WERI-Rb-1 (cell line): ENCODE measurements around the gene RNF10.
"Not testable (repeated sequence)": the region's sequence is repeated elsewhere in the genome, so short reads cannot be mapped to it uniquely, and the experiment has no call there.

Experiments
- DNase-seq: peaks from one replicate; pipeline ENCODE4 v3.0.0-alpha.2; 2020
- H3K27ac ChIP-seq: fragments of 250-450 bp; sonication (Bioruptor Pico); 2 replicates; pipeline ENCODE4 v1.5.1; 2020; ENCODE audit warnings: mild to moderate bottlenecking, moderate library complexity
- H3K27me3 ChIP-seq: fragments of 250-450 bp; sonication (Bioruptor Pico); 2 replicates; pipeline ENCODE4 v1.5.1; 2021; ENCODE audit warnings: mild to moderate bottlenecking, low read depth, moderate library complexity; ENCODE audit not compliant: insufficient read depth, severe bottlenecking
- H3K36me3 ChIP-seq: fragments of 250-450 bp; sonication (Bioruptor Pico); 2 replicates; pipeline ENCODE4 v1.5.1; 2020; ENCODE audit warnings: mild to moderate bottlenecking, moderate library complexity
- H3K4me3 ChIP-seq: 2 replicates; pipeline ENCODE4 v1.5.1; 2011; ENCODE audit warnings: low read depth, mild to moderate bottlenecking, control low read depth, low read length
- H3K9me3 ChIP-seq: fragments of 250-450 bp; sonication (Bioruptor Pico); 2 replicates; pipeline ENCODE4 v1.5.1; 2021; ENCODE audit warnings: mild to moderate bottlenecking, moderate library complexity; ENCODE audit not compliant: severe bottlenecking
- TF ChIP-seq, protein P1 (sequence below): IDR thresholded peaks from 2 replicates; pipeline ENCODE4 v1.5.1; 2011; ENCODE audit warnings: low read depth, mild to moderate bottlenecking, control low read depth, inconsistent platforms, low read length

Gene RNF10

DNA sequence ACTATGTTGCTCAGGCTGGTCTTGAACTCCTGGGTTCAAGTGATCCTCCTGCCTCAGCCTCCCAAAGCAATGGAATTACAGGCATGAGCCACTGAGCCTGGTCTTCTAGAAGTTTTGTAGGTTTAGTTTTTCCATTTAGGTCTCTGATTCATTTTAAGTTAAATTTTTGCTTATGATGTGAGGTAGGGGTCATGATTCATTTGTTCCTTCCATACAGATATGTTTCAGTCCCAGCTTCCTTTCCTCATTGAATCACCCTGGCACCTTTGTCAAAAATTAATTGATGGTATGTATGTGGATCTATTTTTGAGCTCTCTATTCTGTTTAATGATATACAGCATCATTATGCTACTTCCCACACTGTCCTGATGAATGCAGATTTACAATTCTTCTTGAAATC, 80.7 kb downstream of the RNF10 start:
- Histone ChIP-seq H3K9me3 (no peaks in the 10 kb centered on the region), H3K27ac (no peak overlapping the region), H3K36me3 (no peaks in the 10 kb centered on the region), H3K27me3 (no peaks in the 10 kb centered on the region), H3K4me3 (no peak overlapping the region)
- DNase-seq, result no peak
- TF ChIP-seq, protein P1, sequence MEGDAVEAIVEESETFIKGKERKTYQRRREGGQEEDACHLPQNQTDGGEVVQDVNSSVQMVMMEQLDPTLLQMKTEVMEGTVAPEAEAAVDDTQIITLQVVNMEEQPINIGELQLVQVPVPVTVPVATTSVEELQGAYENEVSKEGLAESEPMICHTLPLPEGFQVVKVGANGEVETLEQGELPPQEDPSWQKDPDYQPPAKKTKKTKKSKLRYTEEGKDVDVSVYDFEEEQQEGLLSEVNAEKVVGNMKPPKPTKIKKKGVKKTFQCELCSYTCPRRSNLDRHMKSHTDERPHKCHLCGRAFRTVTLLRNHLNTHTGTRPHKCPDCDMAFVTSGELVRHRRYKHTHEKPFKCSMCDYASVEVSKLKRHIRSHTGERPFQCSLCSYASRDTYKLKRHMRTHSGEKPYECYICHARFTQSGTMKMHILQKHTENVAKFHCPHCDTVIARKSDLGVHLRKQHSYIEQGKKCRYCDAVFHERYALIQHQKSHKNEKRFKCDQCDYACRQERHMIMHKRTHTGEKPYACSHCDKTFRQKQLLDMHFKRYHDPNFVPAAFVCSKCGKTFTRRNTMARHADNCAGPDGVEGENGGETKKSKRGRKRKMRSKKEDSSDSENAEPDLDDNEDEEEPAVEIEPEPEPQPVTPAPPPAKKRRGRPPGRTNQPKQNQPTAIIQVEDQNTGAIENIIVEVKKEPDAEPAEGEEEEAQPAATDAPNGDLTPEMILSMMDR, result no peak

DNA sequence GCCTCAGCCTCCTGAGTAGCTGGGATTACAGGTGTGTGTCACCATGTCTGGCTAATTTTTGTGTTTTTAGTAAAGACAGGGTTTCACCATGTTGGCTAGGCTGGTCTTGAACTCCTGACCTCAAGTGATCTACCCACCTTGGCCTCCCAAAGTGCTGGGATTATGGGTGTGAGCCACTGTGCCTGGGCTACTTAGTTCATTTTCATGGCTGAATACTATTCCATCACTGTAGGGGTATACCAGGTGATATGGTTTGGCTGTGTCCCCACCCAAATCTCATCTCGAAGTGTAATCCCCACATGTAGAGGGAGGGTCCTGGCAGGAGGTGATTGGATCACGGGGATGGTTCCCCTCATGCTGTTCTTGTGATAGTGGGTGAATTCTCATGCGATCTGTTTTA, 83.0 kb downstream of the RNF10 start:
- H3K4me3 ChIP-seq, H3K27me3 ChIP-seq, H3K9me3 ChIP-seq, H3K36me3 ChIP-seq, H3K27ac ChIP-seq, DNase-seq: not testable (repeated sequence)

DNA sequence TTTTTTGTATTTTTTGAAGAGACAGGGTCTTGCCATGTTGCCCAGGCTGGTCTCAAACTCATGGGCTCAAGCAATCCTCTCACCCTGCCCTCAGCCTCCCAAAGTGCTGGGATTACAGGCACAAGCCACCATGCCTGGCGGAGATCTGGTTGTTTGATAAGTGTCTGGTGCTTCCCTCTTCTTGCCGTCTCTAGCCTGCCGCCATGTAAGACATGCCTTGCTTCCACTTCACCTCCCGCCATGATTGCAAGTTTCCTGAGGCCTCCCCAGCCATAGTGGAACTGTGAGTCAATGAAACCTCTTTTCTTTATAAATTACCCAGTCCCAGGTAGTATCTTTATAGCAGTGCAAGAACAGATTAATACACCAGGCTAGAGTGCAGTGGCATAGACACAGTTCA, 83.6 kb downstream of the RNF10 start:
- H3K36me3 ChIP-seq, H3K4me3 ChIP-seq, DNase-seq, H3K9me3 ChIP-seq, H3K27me3 ChIP-seq, H3K27ac ChIP-seq: not testable (repeated sequence)

DNA sequence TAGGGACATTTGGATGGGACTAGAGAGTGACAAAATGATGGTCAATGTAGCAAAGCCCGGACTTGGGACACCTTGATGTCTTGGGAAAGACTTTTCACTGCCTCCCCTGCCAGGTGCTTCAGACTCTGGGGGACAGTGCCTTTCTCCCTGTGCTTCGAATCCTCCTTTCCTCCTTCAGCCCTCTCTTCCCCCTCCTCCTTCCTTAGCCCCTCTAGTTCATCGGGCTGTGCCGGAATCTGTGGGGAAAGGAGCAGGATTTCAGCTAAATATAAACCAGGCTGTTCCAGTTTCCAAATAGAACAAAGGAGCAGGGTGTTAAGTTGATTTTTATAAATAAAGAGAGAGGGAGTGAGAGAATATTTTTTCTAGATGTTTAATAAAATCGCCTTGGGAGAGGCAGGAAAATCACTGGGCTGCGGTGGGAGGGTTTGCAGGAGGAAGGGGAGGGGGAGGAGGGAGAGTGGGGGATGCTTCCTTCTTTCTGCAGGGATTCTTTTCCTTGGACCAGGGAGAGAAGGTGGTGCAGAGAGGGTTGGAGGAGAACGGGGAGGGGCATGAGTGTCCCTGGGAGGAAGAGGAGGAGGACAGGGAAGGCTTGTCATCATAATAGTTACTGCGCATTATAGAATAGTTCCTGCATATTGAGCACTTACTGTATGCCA, 84.9 kb downstream of the RNF10 start:
- H3K36me3 ChIP-seq, result no peaks in the 10 kb centered on the region
- H3K4me3 ChIP-seq, result no peak overlapping the region
- no peak overlapping the region for H3K27ac ChIP-seq
- H3K27me3 ChIP-seq, result no peaks in the 10 kb centered on the region
- H3K9me3 ChIP-seq, result no peaks in the 10 kb centered on the region
- TF ChIP-seq, protein P1, result no peak
- no peak for DNase-seq

DNA sequence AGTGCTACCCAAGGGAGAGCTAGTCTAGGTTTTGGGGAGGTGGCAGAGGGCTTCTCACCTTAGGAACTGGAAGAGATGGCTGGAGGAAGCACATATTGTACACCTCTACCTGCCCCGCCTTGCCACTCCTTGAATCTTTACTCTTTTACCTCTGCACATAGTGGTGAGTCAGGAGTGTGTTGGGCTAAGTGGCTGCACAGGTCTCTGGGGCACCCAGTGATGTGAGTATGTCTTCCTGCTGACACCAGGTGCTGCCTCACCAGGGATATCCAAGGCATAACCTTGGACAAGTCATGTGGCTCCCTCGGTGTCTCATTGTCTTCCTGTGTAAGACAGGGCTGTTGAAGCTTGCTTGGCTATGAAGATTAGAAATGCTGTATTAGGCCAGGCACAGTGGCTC, 86.5 kb downstream of the RNF10 start:
- H3K27ac ChIP-seq, result no peak overlapping the region
- no peaks in the 10 kb centered on the region for H3K36me3 ChIP-seq
- H3K4me3 ChIP-seq, result no peak overlapping the region
- TF ChIP-seq, protein P1, result no peak
- no peaks in the 10 kb centered on the region for H3K27me3 ChIP-seq
- no peak for DNase-seq
- H3K9me3 ChIP-seq, result no peaks in the 10 kb centered on the region

DNA sequence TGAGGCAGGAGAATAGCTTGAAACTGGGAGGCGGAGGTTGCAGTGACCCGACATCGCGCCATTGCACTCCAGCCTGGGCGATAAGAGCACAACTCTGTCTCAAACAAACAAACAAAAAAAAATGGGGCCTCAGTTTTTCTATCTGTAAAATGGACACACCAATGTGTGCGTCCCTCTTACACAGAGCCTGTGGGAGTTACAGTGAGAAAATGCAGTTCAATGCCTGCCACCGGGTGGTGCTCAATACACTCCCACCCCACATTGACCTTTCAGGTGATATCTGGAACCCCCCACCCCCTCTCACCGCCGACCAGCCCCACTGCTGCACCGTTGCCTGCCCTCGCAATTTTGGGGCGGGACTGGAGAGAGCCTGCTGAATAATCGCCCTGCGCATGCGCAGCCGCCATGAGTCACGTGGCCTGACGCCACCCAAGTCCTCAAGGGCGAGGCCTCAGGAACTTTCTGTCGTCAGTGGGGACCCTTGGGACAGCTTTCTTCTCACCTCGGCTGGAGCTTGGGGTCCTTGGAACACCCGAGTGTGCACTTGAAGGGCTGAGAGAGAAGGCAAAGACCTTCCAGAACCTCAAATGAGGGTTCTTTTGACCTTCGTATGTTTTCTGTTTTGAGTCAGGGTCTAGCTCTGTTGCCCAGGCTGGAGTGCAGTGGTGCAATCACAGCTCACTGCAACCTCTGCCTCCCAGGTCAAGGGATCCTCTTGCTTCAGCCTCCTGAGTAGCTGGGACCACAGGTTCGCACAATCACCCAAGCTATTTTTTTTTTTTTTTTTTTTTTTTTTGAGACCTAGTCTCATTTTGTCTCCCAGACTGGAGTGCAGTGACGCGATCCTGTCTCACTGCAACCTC, 91.6 kb downstream of the RNF10 start:
- Histone ChIP-seq H3K9me3 (no peaks in the 10 kb centered on the region), H3K27ac (no peak overlapping the region), H3K27me3 (no peaks in the 10 kb centered on the region), H3K4me3 (no peak overlapping the region), H3K36me3 (no peaks in the 10 kb centered on the region)
- no peak for DNase-seq
- TF ChIP-seq, protein P1, result no peak
